Fibroblast of villous mesenchyme (primary cell): ENCODE data around the gene POFUT2. TPM values are rescaled to one million over a fixed set of nuclear protein-coding genes. Genes with fewer than 3 reads are reported as not detected.

Source experiments
- DNase-seq: peaks from one replicate; pipeline ENCODE4 v3.0.0-alpha.2; 2010; ENCODE audit warnings: low read depth
- H3K4me3 ChIP-seq: 2 replicates; pipeline ENCODE4 v1.5.1; 2011; ENCODE audit warnings: low read depth, mild to moderate bottlenecking, low read length
- total RNA-seq: library from RNA; depleted of rRNA; stranded (reverse); fragments of >200 nt; gene quantifications from 2 replicates; pipeline ENCODE4 v1.2.3, GENCODE V29; 2012
- TF ChIP-seq, protein P1 (sequence below): IDR thresholded peaks from 2 replicates; pipeline ENCODE4 v1.5.1; 2012; ENCODE audit warnings: low read depth, mild to moderate bottlenecking, low read length; ENCODE audit not compliant: insufficient read depth

POFUT2 gene
- total RNA-seq, 1 donor, result 60.0 TPM

DNA sequence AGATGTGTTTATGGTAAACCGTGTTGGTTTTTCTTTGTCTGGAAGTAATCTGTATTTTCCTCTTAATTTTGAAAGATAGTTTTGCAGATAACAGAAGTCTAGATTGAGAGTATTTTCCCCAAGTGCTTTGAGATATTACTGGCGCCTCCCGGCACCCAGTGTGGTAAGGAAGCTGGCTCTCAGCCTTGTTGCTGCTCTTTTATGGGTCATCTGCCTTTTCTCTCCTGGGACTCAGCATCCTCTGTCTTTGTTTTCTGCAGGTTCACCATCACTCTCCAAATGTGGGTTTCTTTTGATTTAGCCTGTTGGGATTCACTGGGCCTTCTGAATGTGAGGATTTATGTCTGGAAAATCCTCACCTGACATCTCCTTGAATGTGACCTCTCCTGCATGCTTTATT, 37.4 kb downstream of the POFUT2 start:
- TF ChIP-seq, protein P1, sequence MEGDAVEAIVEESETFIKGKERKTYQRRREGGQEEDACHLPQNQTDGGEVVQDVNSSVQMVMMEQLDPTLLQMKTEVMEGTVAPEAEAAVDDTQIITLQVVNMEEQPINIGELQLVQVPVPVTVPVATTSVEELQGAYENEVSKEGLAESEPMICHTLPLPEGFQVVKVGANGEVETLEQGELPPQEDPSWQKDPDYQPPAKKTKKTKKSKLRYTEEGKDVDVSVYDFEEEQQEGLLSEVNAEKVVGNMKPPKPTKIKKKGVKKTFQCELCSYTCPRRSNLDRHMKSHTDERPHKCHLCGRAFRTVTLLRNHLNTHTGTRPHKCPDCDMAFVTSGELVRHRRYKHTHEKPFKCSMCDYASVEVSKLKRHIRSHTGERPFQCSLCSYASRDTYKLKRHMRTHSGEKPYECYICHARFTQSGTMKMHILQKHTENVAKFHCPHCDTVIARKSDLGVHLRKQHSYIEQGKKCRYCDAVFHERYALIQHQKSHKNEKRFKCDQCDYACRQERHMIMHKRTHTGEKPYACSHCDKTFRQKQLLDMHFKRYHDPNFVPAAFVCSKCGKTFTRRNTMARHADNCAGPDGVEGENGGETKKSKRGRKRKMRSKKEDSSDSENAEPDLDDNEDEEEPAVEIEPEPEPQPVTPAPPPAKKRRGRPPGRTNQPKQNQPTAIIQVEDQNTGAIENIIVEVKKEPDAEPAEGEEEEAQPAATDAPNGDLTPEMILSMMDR, result no peak
- DNase-seq, result no peak
- no peak overlapping the region for H3K4me3 ChIP-seq

DNA sequence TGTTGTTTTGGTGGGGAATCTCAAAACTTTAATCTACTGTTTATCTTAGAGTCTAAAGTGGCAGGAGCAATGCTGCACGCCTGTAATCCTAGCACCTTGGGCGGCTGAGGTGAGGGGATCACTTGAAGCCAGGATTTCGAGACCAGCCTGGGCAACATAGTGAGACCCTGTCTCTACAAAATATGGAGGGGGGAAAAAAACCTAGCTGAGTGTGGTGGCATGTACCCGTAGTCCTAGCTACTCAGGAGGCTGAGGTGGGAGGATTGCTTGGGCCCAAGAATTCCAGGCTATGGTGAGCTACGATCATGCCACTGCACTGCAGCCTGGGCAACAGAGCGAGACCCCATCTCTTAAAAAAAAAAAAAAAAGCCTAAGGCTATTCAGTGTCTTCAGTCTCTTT, 38.1 kb downstream of the POFUT2 start:
- no peak overlapping the region for H3K4me3 ChIP-seq
- DNase-seq, result no peak
- TF ChIP-seq, protein P1, result no peak

DNA sequence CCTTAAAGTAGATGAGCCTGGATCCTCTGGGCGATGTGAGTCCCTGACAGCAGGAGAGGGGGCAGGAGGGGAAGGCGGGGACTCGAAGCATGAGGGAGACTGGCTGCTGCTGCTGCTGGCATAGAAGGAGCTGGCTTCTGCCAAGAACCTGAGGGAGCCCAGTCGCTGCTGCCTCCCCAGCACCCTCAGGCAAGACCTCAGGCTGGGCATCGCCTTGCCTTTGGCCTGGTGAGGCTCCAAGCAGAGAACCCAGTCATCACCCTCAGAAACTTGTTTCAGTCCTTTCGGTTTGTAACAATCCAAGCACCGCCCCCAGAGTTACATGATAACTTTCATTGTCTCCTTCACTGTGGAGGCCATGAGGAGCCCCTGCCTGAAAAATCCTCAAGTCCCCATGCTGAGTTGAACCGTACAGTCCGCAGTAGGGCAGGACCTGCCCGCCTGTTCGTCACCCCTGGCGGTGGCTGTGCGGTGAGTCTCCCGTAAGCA, 38.8 kb downstream of the POFUT2 start:
- H3K4me3 ChIP-seq, result peak overlapping the region; percentile 33
- DNase-seq, result no peak
- TF ChIP-seq, protein P1, result no peak

DNA sequence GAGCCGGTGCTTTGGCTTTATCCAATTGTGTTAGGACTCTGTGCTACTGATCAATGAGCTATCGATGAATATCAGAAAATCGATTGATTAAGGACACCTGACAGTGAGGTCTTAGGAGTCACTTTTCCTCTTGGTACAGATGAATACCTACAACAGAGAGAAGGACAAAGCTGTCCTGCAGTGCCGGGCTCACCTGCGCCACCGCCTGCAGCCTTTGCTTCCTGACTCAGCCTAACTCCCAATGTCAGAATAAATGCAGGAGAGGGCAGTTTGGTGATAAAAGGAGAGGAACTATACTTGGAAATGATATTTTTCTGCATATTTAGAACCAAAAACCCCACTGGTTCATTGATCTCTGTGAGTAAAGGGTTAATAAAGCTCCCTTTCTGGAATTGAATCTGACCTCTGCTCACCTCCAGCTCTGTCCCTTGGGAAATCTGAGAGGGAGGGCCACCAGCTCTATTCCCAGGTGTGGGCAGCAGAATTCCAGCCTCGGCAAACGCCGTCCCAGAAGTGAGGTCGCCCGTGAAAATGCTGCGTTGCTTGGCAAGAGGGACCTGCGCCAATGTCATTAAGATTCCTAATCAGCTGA, 39.3 kb downstream of the POFUT2 start:
- TF ChIP-seq, protein P1, result no peak
- H3K4me3 ChIP-seq, result peak overlapping the region; percentile 33

DNA sequence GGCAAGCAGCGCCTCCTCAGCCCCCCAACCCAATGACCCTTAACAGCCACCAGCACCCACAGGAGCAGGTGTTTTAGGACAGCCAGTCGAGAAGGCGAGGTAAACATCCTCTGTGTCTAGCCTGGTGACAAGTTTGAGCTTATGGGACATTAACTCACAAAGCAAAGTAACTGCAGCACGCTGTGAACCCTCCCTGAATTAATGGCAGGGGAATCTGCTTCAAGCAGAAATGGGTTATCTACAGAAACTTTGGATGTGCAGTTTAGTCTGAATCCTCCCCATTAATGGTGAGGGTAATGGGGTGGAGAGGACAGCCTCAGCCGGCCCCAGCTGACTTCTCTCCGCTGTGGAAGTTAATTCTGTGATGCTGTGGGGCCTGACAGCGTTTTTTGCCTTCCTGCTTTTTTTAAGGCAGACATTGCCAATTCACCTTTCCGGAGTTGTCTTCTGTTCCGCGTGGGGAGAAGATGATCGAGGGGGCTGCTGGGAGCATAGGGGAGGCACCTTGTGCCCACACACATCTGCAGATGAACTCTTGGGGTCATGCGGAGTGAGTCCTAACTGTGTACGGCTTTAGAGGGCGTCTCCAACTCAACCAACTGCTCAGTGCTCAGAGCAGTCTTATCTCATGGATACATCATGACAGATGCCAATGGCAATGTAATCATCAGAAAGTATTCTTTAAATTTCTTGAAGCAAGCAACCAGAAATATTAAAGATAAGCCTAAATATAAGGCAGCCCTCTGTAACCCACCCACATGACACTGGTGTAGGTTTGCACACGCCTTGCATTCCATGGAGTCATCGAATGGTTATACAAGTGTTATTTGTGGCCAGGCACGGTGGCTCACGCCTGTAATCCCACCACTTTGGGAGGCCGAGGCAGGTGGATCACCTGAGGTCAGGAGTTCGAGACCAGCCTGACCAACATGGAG, 41.0 kb downstream of the POFUT2 start:
- H3K4me3 ChIP-seq, result no peak overlapping the region
- TF ChIP-seq, protein P1, result no peak
- no peak for DNase-seq

More for the DNA sequence above, 39.3 kb downstream of the POFUT2 start:
- DNase-seq, result no peak

DNA sequence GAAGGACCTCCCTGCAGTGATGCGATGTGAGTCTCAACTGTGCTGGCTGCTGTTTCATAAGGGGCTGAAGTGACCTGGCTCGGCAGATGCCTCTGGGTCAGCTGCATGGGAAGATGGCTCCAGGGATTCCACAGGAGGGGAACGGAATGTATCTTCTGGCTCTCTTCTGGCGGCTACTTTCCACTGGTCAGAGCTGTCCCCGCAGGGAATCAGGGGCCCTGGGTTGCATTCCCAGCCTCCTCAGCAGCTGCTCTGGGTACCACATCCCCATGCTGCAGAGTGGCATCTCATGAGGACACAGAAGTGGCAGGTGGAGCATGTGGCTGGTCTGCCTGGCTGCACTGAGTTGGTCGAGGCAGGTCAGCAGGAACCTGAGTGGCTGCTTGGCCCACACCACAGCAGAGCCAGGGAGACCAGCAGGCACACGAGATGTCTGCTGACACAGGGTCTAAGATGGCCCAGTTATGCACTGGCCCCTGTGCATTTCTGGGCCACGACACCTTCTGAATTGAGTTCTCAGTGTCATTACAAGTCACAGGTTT, 42.8 kb downstream of the POFUT2 start:
- TF ChIP-seq, protein P1, result no peak

More for the DNA sequence above, 42.8 kb downstream of the POFUT2 start:
- no peak overlapping the region for H3K4me3 ChIP-seq
- DNase-seq, result no peak
